GM12878 (cell line): Measurements from ENCODE around the gene PMM2. TPM values are rescaled to one million over a fixed set of nuclear protein-coding genes. Genes with fewer than 3 reads are reported as not detected.

ENCODE experiments used
- ATAC-seq: fragments of 200-7000 bp; cut with Tn5 transposase; 3 replicates; pipeline ENCODE4 v1.9.1; 2020; ENCODE audit warnings: mild to moderate bottlenecking, moderate library complexity
- BruUV-seq: library from RNA; stranded (reverse); fragments of 400-500 nt; replicated peaks from 2 replicates; lab custom pipeline; 2021; lab: Mats Ljungman, UMichigan
- CTCF ChIA-PET: fragments of 300-600 bp; sonication (Branson Sonifier 250); formaldehyde crosslinking; extraction: SDS; loops from one replicate; lab custom pipeline; 2021; ENCODE audit warnings: inconsistent platforms; lab: Yijun Ruan, JAX
- POLR2A ChIA-PET: fragments of 350-600 bp; formaldehyde crosslinking; extraction: SDS; loops from one replicate; lab custom pipeline; 2021; ENCODE audit warnings: inconsistent platforms; lab: Charles Lee
- RAD21 ChIA-PET: fragments of 300-600 bp; sonication (Branson Sonifier 250); formaldehyde crosslinking; loops from one replicate; lab custom pipeline; 2023; ENCODE audit warnings: antibody characterized with exemption; ENCODE audit not compliant: unreplicated experiment; lab: Charles Lee
- SMC1A ChIA-PET: fragments of 300-600 bp; sonication (Branson Sonifier 250); formaldehyde crosslinking; loops from one replicate; lab custom pipeline; 2023; ENCODE audit not compliant: unreplicated experiment, uncharacterized antibody; lab: Charles Lee
- DNase-seq: peaks from one replicate; pipeline ENCODE4 v3.0.0-alpha.2; 2011; ENCODE audit warnings: low read depth, low spot score
- FAIRE-seq: peaks from 3 replicates; lab custom pipeline; 2011; peaks lifted over from hg19 to GRCh38; lab: Jason Lieb, UNC
- H2AFZ ChIP-seq: 2 replicates; pipeline ENCODE4 v1.6.0; 2011; ENCODE audit warnings: low read depth, low read length, control low read depth; ENCODE audit not compliant: control insufficient read depth
- H3K27ac ChIP-seq: 2 replicates; pipeline ENCODE4 v1.5.1; 2011; ENCODE audit warnings: control low read depth; ENCODE audit not compliant: control insufficient read depth, insufficient read depth
- H3K27me3 ChIP-seq, 2 experiments: replicated peaks in 1 of 2; 2 replicates each; pipeline versions ENCODE4 v1.6.0 to v1.6.1; 2011; ENCODE audit warnings: low read length in 1 of 2; ENCODE audit not compliant: control insufficient read depth in 2 of 2, insufficient read depth in 2 of 2
- H3K36me3 ChIP-seq, 2 experiments: 2 replicates each; pipeline ENCODE4 v1.5.1; 2011; ENCODE audit warnings: low read length in 1 of 2; ENCODE audit not compliant: control insufficient read depth in 2 of 2, insufficient read depth in 2 of 2
- H3K4me1 ChIP-seq: 2 replicates; pipeline ENCODE4 v1.6.1; 2011; ENCODE audit warnings: mild to moderate bottlenecking, low read length, moderate library complexity, mixed read lengths; ENCODE audit not compliant: control insufficient read depth, insufficient read depth
- H3K4me2 ChIP-seq: 2 replicates; pipeline ENCODE4 v1.6.0; 2011; ENCODE audit warnings: control low read depth; ENCODE audit not compliant: control insufficient read depth, insufficient read depth
- H3K4me3 ChIP-seq: fragments of 200-600 bp; sonication (generic); 2 replicates; pipeline ENCODE4 v1.5.1; 2016
- H3K79me2 ChIP-seq: 2 replicates; pipeline ENCODE4 v1.6.0; 2011; ENCODE audit warnings: low read length; ENCODE audit not compliant: control insufficient read depth, insufficient read depth
- H3K9ac ChIP-seq: 2 replicates; pipeline ENCODE4 v1.8.0; 2011; ENCODE audit warnings: low read length, control low read depth, mixed read lengths; ENCODE audit not compliant: control insufficient read depth, insufficient read depth
- H3K9me3 ChIP-seq: replicated peaks from 3 replicates; pipeline ENCODE4 v1.5.1; 2011; ENCODE audit warnings: mild to moderate bottlenecking, low read length; ENCODE audit not compliant: control insufficient read depth, insufficient read depth
- H4K20me1 ChIP-seq: 2 replicates; pipeline ENCODE4 v1.6.0; 2011; ENCODE audit not compliant: control insufficient read depth, insufficient read depth
- BCL11A ChIP-seq: IDR thresholded peaks from 2 replicates; pipeline ENCODE4 v1.6.1; 2011; ENCODE audit warnings: low read depth, low read length
- CBFB ChIP-seq: IDR thresholded peaks from 2 replicates; pipeline ENCODE4 v1.6.1; 2016; ENCODE audit warnings: antibody characterized with exemption, low read depth
- CHD2 ChIP-seq: IDR thresholded peaks from 2 replicates; pipeline ENCODE4 v1.6.1; 2011; ENCODE audit warnings: low read depth, low read length, improper control_type of control experiment, borderline replicate concordance
- CUX1 ChIP-seq: IDR thresholded peaks from 2 replicates; pipeline ENCODE4 v1.6.1; 2012; ENCODE audit warnings: improper control_type of control experiment, low read depth, low read length; ENCODE audit not compliant: insufficient replicate concordance
- RFX5 ChIP-seq: IDR thresholded peaks from 2 replicates; pipeline ENCODE4 v1.6.1; 2011; ENCODE audit warnings: low read depth, low read length, improper control_type of control experiment
- SUPT20H ChIP-seq: IDR thresholded peaks from 2 replicates; pipeline ENCODE4 v1.6.1; 2011; ENCODE audit warnings: low read depth, mild to moderate bottlenecking, low read length, moderate library complexity, borderline replicate concordance; ENCODE audit not compliant: control insufficient read depth
- TCF12 ChIP-seq: IDR thresholded peaks from 2 replicates; pipeline ENCODE4 v1.6.1; 2011; ENCODE audit warnings: low read depth, mild to moderate bottlenecking, low read length
- WGBS: methylation state at CpG from one replicate; pipeline ENCODE4 v1.1.6; 2016; ENCODE audit warnings: low lambda C conversion rate; ENCODE audit not compliant: insufficient replicate concordance, insufficient coverage; ENCODE audit errors: missing lambda C conversion rate; 5-methylcytosine and 5-hydroxymethylcytosine counted together
- in situ Hi-C: fragments of 300-500 bp; cut with MboI; formaldehyde crosslinking; loops from 9 replicates; pipeline ENCODE4 v1.14.3; 2018; ENCODE audit warnings: mixed read lengths
- intact Hi-C: fragments of 100-400 bp; cut with micrococcal nuclease; formaldehyde crosslinking; loops from one replicate; pipeline ENCODE4 v1.14.2; 2022; ENCODE audit not compliant: unreplicated experiment
- polyA plus RNA-seq, 11 experiments: library from polyadenylated mRNA; depleted of rRNA in 4 of 11; unstranded in 6 of 11; stranded (reverse) in 5 of 11; fragments of >200 nt; fragmentation: Nextera tagmentation in 4 of 11; fragmentation: Illumina TruSeq in 1 of 11; extraction: Ambion mirVana in 4 of 11; extraction: Trizol in 1 of 11; gene quantifications; 1 replicate in 1 of 11; 2 replicates in 10 of 11; pipeline versions ENCODE4 v1.2.1 to v1.2.3, GENCODE V29; 2011 to 2016; ENCODE audit warnings: inconsistent platforms in 2 of 11, missing spikeins in 2 of 11, low read depth in 1 of 11
- total RNA-seq, 4 experiments: library from RNA; depleted of rRNA in 3 of 4; stranded (reverse); fragments of >200 nt in 3 of 4; fragmentation: Illumina TruSeq in 1 of 4; extraction: Trizol in 1 of 4; gene quantifications; 2 replicates each; pipeline versions ENCODE4 v1.2.1 to v1.2.3, GENCODE V29; 2013 to 2021
- TF ChIP-seq, protein P1 (sequence below): IDR thresholded peaks from 2 replicates; pipeline ENCODE4 v1.6.1; 2012; ENCODE audit warnings: low read length, inconsistent platforms
- TF ChIP-seq, protein P2 (sequence below): IDR thresholded peaks from 2 replicates; pipeline ENCODE4 v1.6.1; 2011; ENCODE audit warnings: mild to moderate bottlenecking, low read depth, low read length, moderate library complexity; ENCODE audit not compliant: insufficient replicate concordance
- TF ChIP-seq, protein P3 (sequence below): fragments of 450-650 bp; IDR thresholded peaks from 2 replicates; pipeline ENCODE4 v1.6.1; 2016; ENCODE audit warnings: mild to moderate bottlenecking, moderate library complexity, borderline replicate concordance

Gene PMM2
- total and polyA plus RNA-seq, 10 of the 15 experiments (the other 5 are each of a cell fraction or from before 2014, with no cell fraction given): 22.6 to 69.4 (median 52.3) TPM

GRCh38 chr16:8828541-8829165 lies 31.0 kb downstream of the PMM2 start:
- Histone ChIP-seq H2AFZ (no peak overlapping the region), H3K9ac (no peak overlapping the region), H3K36me3 (peaks cover 16 to 39% of the 10 kb centered on the region in 2 experiments), H3K27ac (no peak overlapping the region), H3K27me3 (no peaks in the 10 kb centered on the region), H3K4me2 (no peak overlapping the region), H3K4me1 (no peaks in the 10 kb centered on the region), H3K4me3 (no peak overlapping the region), H4K20me1 (no peaks in the 10 kb centered on the region), H3K9me3 (no peaks in the 10 kb centered on the region), H3K79me2 (peaks cover 2% of the 10 kb centered on the region; the same call in 1 of the 2 replicates)
- POLR2A ChIA-PET: interaction anchor here (0.9 kb wide), 1 partner anchor 11 kb away, joined by 3 read pairs; no protein-coding TSS in a partner anchor
- DNase-seq: no peak
- SMC1A ChIA-PET: interaction anchor here (1.1 to 1.9 kb wide), 3 partner anchors 9 to 19 kb away, joined by 3 to 6 read pairs (median 4); no protein-coding TSS in a partner anchor
- BruUV-seq: no TSS peak
- RAD21 ChIA-PET: no interaction called here
- in situ Hi-C loops: no loop called here
- WGBS: 99% methylated on average over 8 of the region's 8 CpGs
- CTCF ChIA-PET: interaction anchor here (1.2 to 1.7 kb wide), 2 partner anchors 9 to 52 kb away, joined by 3 to 6 read pairs; no protein-coding TSS in a partner anchor
- FAIRE-seq: no peak
- intact Hi-C loops: no loop called here
- ATAC-seq: no peak
- TF ChIP-seq TCF12: no peak
- TF ChIP-seq CBFB: no peak
- no peak for TF ChIP-seq RFX5
- TF ChIP-seq, protein P1, sequence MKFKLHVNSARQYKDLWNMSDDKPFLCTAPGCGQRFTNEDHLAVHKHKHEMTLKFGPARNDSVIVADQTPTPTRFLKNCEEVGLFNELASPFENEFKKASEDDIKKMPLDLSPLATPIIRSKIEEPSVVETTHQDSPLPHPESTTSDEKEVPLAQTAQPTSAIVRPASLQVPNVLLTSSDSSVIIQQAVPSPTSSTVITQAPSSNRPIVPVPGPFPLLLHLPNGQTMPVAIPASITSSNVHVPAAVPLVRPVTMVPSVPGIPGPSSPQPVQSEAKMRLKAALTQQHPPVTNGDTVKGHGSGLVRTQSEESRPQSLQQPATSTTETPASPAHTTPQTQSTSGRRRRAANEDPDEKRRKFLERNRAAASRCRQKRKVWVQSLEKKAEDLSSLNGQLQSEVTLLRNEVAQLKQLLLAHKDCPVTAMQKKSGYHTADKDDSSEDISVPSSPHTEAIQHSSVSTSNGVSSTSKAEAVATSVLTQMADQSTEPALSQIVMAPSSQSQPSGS: no peak
- TF ChIP-seq, protein P2, sequence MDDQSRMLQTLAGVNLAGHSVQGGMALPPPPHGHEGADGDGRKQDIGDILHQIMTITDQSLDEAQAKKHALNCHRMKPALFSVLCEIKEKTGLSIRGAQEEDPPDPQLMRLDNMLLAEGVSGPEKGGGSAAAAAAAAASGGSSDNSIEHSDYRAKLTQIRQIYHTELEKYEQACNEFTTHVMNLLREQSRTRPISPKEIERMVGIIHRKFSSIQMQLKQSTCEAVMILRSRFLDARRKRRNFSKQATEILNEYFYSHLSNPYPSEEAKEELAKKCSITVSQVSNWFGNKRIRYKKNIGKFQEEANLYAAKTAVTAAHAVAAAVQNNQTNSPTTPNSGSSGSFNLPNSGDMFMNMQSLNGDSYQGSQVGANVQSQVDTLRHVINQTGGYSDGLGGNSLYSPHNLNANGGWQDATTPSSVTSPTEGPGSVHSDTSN: no peak
- TF ChIP-seq, protein P3, sequence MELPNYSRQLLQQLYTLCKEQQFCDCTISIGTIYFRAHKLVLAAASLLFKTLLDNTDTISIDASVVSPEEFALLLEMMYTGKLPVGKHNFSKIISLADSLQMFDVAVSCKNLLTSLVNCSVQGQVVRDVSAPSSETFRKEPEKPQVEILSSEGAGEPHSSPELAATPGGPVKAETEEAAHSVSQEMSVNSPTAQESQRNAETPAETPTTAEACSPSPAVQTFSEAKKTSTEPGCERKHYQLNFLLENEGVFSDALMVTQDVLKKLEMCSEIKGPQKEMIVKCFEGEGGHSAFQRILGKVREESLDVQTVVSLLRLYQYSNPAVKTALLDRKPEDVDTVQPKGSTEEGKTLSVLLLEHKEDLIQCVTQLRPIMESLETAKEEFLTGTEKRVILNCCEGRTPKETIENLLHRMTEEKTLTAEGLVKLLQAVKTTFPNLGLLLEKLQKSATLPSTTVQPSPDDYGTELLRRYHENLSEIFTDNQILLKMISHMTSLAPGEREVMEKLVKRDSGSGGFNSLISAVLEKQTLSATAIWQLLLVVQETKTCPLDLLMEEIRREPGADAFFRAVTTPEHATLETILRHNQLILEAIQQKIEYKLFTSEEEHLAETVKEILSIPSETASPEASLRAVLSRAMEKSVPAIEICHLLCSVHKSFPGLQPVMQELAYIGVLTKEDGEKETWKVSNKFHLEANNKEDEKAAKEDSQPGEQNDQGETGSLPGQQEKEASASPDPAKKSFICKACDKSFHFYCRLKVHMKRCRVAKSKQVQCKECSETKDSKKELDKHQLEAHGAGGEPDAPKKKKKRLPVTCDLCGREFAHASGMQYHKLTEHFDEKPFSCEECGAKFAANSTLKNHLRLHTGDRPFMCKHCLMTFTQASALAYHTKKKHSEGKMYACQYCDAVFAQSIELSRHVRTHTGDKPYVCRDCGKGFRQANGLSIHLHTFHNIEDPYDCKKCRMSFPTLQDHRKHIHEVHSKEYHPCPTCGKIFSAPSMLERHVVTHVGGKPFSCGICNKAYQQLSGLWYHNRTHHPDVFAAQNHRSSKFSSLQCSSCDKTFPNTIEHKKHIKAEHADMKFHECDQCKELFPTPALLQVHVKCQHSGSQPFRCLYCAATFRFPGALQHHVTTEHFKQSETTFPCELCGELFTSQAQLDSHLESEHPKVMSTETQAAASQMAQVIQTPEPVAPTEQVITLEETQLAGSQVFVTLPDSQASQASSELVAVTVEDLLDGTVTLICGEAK: no peak
- TF ChIP-seq CUX1: no peak
- no peak for TF ChIP-seq SUPT20H
- no peak for TF ChIP-seq BCL11A
- no peak for TF ChIP-seq CHD2
